Activated naive CD4-positive, alpha-beta T cell treated with anti-CD3 and anti-CD28 coated beads for 36 hours (primary cell): ENCODE measurements around the gene POLG2. TPM values are rescaled to one million over a fixed set of nuclear protein-coding genes. Genes with fewer than 3 reads are reported as not detected.
A peak's percentile ranks its signal among the peaks of the same experiment; 100 is the strongest.

Source experiments
- CTCF ChIA-PET: fragments of 350-600 bp; sonication (Branson Sonifier 250); formaldehyde crosslinking; loops from one replicate; lab custom pipeline; 2021; ENCODE audit warnings: antibody characterized with exemption; lab: Charles Lee
- DNase-seq: peaks from one replicate; pipeline ENCODE4 v3.0.0-alpha.2; 2020
- H3K27ac Mint-ChIP-seq: one replicate; pipeline ENCODE4 v1.8.0; 2021; ENCODE audit warnings: mild to moderate bottlenecking, mixed read lengths
- H3K27me3 Mint-ChIP-seq: one replicate; pipeline ENCODE4 v1.8.0; 2021; ENCODE audit warnings: low read depth, mixed read lengths
- H3K36me3 Mint-ChIP-seq: one replicate; pipeline ENCODE4 v1.8.0; 2021; ENCODE audit warnings: low read depth, mixed read lengths
- H3K4me1 Mint-ChIP-seq: one replicate; pipeline ENCODE4 v1.8.0; 2021; ENCODE audit warnings: low read depth, mixed read lengths
- H3K4me3 Mint-ChIP-seq: one replicate; pipeline ENCODE4 v1.8.0; 2021; ENCODE audit warnings: mild to moderate bottlenecking, moderate library complexity, mixed read lengths
- H3K9me3 Mint-ChIP-seq: one replicate; pipeline ENCODE4 v1.8.0; 2021; ENCODE audit warnings: mixed read lengths
- intact Hi-C: fragments of 100-400 bp; cut with micrococcal nuclease; formaldehyde crosslinking; loops from one replicate; pipeline ENCODE4 v1.15.1; 2023
- total RNA-seq, 2 experiments: library from RNA; stranded (reverse); gene quantifications; one replicate each; pipeline ENCODE4 v1.2.3, GENCODE V29; 2021

The POLG2 gene
- 10 to 100 TPM; 23.4 to 26.9 TPM for total RNA-seq

DNA sequence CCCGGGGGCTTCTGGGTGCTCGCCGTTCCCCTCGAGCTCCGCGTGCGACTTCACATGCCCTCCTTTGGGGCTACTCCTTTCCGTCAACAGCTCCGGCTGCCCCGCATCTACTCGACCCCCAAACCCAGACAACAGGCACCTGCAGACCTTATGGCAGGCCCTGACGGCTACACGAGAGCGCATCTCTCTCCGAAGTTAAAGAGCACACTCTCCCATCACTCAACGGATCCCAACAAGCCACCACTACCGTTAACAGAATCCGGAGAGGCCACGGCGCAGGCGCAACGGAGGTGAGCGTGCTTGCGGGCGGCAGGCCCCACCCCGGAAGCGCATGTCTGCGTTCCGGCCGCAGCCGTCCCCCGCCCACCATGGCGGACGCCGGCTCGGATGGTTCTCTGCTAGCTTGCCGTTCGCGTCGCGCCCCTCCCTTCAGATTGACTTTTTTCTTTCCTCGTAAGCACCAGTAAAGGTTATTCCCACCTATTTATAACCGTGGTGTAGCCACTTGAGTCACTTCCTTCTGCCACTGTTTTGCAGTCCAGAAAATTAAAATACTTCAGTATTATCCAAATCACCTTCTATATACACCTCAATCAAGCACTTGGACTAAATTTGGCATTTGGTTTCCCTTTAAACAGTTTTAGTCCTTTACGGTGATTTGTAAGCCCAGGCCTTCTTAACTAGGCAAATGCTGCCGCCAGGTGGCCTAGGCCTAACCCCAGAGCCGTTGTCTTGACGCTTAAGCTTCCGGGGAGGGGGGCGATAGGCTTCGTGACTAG is at the start of gene POLG2:
Gene POLG2 (minus strand): TSS at position 269 of the 779 bp plus-strand sequence. CDS start 86 bp downstream, at position 183.
- no peaks in the 10 kb centered on the region for H3K27me3 Mint-ChIP-seq
- DNase-seq = peak; percentile 96
- no peaks in the 10 kb centered on the region for H3K9me3 Mint-ChIP-seq
- H3K36me3 Mint-ChIP-seq = peaks cover 51% of the 10 kb centered on the region
- intact Hi-C loops = loop anchor here (1.0 to 5.0 kb wide), 5 partner anchors 9 to 476 kb away; partner anchors contain the start of genes CEP95, DDX5 and ICAM2
- CTCF ChIA-PET = interaction anchor here (0.6 to 2.7 kb wide), 8 partner anchors 8 to 153 kb away, joined by 3 to 29 read pairs (median 4); partner anchors contain the start of genes CEP95 and DDX5
- peaks cover 74% of the 10 kb centered on the region for H3K4me1 Mint-ChIP-seq
- H3K4me3 Mint-ChIP-seq = peak within 1 kb of the TSS; percentile 100
- H3K27ac Mint-ChIP-seq = peak within 1 kb of the TSS; percentile 97

DNA sequence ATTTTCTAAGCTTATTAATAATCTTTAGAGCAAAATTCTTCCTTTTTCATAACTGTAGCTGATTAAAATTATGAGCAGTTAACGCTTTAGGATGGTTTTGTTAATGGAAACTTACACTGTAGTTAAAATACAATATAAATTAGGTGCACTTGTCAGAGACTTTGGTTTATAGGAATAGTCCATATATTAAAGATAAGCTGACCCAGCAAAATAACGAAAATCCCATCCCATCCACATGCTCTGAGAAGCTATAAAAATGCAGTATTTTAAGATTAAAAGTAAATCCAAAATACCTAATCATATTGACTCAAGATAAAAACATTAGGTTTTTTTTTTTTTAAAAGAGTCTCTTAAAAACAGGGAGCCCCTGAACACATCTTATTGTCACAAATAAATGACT is 47.9 kb upstream of the POLG2 start:
- H3K27me3 Mint-ChIP-seq = no peaks in the 10 kb centered on the region
- peaks cover 1% of the 10 kb centered on the region for H3K36me3 Mint-ChIP-seq
- DNase-seq = no peak
- CTCF ChIA-PET = interaction anchor here (0.7 to 1.3 kb wide), 4 partner anchors 11 to 662 kb away, joined by 3 to 5 read pairs (median 3); no protein-coding TSS in a partner anchor
- H3K9me3 Mint-ChIP-seq = no peaks in the 10 kb centered on the region
- H3K4me3 Mint-ChIP-seq = no peak overlapping the region
- no peak overlapping the region for H3K27ac Mint-ChIP-seq
- H3K4me1 Mint-ChIP-seq = no peaks in the 10 kb centered on the region
- intact Hi-C loops = no loop called here

DNA sequence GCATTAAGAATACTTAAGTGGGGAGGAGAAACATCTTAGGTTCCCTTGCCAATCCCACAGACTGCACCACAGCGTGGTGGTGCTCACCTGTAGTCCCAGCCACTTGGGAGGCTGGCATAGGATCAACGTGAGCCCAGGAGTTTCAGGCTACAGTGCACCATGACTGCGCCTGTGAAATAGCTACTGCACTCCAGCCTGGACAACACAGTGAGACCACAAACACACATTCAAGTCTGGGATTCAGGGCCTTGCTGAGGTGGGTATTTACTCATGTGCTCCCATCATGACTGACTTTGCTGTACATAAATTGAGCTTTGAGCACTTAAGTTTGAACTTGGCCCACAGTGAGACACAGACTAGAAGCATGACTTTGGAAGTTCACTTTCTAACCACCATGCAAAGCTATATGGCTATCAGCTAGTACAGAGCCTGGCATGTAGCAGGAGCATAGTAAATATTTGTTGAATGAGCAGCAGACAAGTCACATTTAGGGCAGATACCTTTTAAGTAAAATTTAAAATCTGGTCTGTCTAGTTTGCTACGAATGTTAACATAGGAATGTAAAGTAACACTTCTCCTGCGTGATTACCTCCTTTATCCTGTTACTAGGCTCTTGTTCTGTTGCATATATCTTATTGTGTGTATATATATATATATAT is 43.4 kb upstream of the POLG2 start:
- no peak overlapping the region for H3K4me3 Mint-ChIP-seq
- peaks cover 10% of the 10 kb centered on the region for H3K36me3 Mint-ChIP-seq
- H3K27ac Mint-ChIP-seq = no peak overlapping the region
- CTCF ChIA-PET = interaction anchor here (1.8 kb wide), 1 partner anchor 109 kb away, joined by 5 read pairs; no protein-coding TSS in a partner anchor
- no peak for DNase-seq
- no peaks in the 10 kb centered on the region for H3K4me1 Mint-ChIP-seq
- no peaks in the 10 kb centered on the region for H3K27me3 Mint-ChIP-seq
- H3K9me3 Mint-ChIP-seq = no peaks in the 10 kb centered on the region
- intact Hi-C loops = no loop called here

DNA sequence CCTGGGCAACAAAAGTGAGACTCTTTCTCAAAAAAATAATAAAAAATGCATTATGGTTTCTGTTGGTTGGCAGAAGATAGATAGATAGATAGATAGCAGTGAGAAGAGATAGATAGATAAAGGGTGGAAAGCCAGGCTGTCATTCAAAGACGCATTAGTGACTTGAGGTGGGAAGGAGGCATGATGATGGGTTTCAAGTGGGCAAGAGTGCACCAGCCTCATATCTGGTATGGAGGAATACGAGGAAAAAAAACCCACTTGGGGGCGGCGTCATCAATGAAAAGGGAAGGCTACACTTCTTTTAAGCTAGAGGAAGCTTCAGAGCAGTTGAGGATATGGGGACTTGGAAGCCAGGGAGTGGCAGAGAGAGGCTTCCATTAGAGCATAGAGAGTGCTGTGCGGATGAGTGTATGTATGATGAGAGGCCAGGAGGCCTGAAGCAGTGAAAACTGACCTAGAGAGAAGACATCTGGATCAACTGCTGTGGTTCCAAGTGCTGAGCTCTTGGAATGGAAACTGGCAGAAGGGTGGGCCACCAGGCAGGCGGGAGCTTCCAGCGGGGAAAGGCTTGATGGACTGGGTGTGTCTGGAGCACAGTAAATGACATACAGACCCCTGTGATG is 41.8 kb upstream of the POLG2 start:
- intact Hi-C loops = no loop called here
- DNase-seq = peak; percentile 21
- no peaks in the 10 kb centered on the region for H3K9me3 Mint-ChIP-seq
- CTCF ChIA-PET = interaction anchor here (0.7 to 1.8 kb wide), 3 partner anchors 12 to 111 kb away, joined by 3 to 5 read pairs (median 3); no protein-coding TSS in a partner anchor
- peaks cover 13% of the 10 kb centered on the region for H3K36me3 Mint-ChIP-seq
- no peaks in the 10 kb centered on the region for H3K27me3 Mint-ChIP-seq
- H3K4me3 Mint-ChIP-seq = no peak overlapping the region
- H3K4me1 Mint-ChIP-seq = peaks cover 3% of the 10 kb centered on the region
- H3K27ac Mint-ChIP-seq = peak overlapping the region; percentile 60

GRCh38 chr17:64537488-64537887 is 40.6 kb upstream of the POLG2 start:
- peak overlapping the region; percentile 11 for H3K27ac Mint-ChIP-seq
- DNase-seq = no peak
- no peaks in the 10 kb centered on the region for H3K9me3 Mint-ChIP-seq
- H3K36me3 Mint-ChIP-seq = peaks cover 22% of the 10 kb centered on the region
- CTCF ChIA-PET = interaction anchor here (0.6 to 1.0 kb wide), 3 partner anchors 9 to 99 kb away, joined by 3 to 4 read pairs (median 4); no protein-coding TSS in a partner anchor
- H3K4me1 Mint-ChIP-seq = peaks cover 3% of the 10 kb centered on the region
- intact Hi-C loops = no loop called here
- no peaks in the 10 kb centered on the region for H3K27me3 Mint-ChIP-seq
- no peak overlapping the region for H3K4me3 Mint-ChIP-seq

GRCh38 chr17:64536913-64537312 is 40.1 kb upstream of the POLG2 start:
- Mint-ChIP-seq H3K4me3 (no peak overlapping the region), H3K27me3 (no peaks in the 10 kb centered on the region), H3K27ac (peak overlapping the region; percentile 11), H3K4me1 (peaks cover 3% of the 10 kb centered on the region), H3K9me3 (no peaks in the 10 kb centered on the region), H3K36me3 (peaks cover 22% of the 10 kb centered on the region)
- intact Hi-C loops = no loop called here
- CTCF ChIA-PET = interaction anchor here (0.6 to 0.7 kb wide), 2 partner anchors 11 to 100 kb away, joined by 3 to 4 read pairs; no protein-coding TSS in a partner anchor
- DNase-seq = no peak

GRCh38 chr17:64535357-64535756 is 38.5 kb upstream of the POLG2 start:
- no peaks in the 10 kb centered on the region for H3K27me3 Mint-ChIP-seq
- DNase-seq = no peak
- H3K36me3 Mint-ChIP-seq = peaks cover 27% of the 10 kb centered on the region
- intact Hi-C loops = no loop called here
- peaks cover 3% of the 10 kb centered on the region for H3K4me1 Mint-ChIP-seq
- H3K9me3 Mint-ChIP-seq = no peaks in the 10 kb centered on the region
- peak overlapping the region; percentile 2 for H3K27ac Mint-ChIP-seq
- CTCF ChIA-PET = interaction anchor here (0.6 kb wide), 1 partner anchor 514 kb away, joined by 4 read pairs; no protein-coding TSS in a partner anchor
- no peak overlapping the region for H3K4me3 Mint-ChIP-seq

- DNase-seq = peak; percentile 24
- intact Hi-C loops = no loop called here
- no peaks in the 10 kb centered on the region for H3K27me3 Mint-ChIP-seq
- peaks cover 3% of the 10 kb centered on the region for H3K4me1 Mint-ChIP-seq
- CTCF ChIA-PET = interaction anchor here (0.6 to 1.6 kb wide), 4 partner anchors 11 to 55 kb away, joined by 3 to 4 read pairs (median 3); no protein-coding TSS in a partner anchor
- H3K9me3 Mint-ChIP-seq = no peaks in the 10 kb centered on the region
- peak overlapping the region; percentile 32 for H3K27ac Mint-ChIP-seq
- no peak overlapping the region for H3K4me3 Mint-ChIP-seq
- peaks cover 32% of the 10 kb centered on the region for H3K36me3 Mint-ChIP-seq
Observed at GRCh38 chr17:64534187-64534586, 37.3 kb upstream of the POLG2 start.

- H3K36me3 Mint-ChIP-seq = peaks cover 36% of the 10 kb centered on the region
Observed at GRCh38 chr17:64533784-64534183, 36.9 kb upstream of the POLG2 start.

DNA sequence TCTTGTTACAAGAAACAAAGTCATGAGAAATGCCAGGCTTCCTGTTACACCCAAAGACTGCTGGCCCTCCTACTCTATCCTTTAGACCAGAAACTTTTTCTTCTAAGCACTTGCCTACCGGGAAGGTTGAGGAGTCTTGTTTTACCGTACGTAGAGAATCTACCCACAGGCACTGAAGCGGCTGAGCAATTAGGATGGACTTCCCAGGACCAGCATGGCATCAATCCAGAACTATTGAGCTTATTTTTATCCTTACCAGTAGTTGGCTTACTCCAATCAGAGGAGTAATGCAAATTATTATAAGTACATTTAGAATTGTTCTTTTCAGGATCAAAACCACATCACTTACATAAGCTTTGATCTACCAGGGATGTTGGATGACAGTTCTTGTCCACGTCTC is 35.6 kb upstream of the POLG2 start:
- Mint-ChIP-seq H3K4me3 (no peak overlapping the region), H3K27ac (no peak overlapping the region), H3K9me3 (no peaks in the 10 kb centered on the region), H3K4me1 (peaks cover 3% of the 10 kb centered on the region), H3K36me3 (peaks cover 35% of the 10 kb centered on the region), H3K27me3 (no peaks in the 10 kb centered on the region)
- intact Hi-C loops = no loop called here
- CTCF ChIA-PET = interaction anchor here (2.0 kb wide), 1 partner anchor 113 kb away, joined by 9 read pairs; no protein-coding TSS in a partner anchor
- DNase-seq = no peak

More at GRCh38 chr17:64533784-64534183, 36.9 kb upstream of the POLG2 start:
- CTCF ChIA-PET = interaction anchor here (0.6 to 2.0 kb wide), 6 partner anchors 11 to 155 kb away, joined by 3 to 9 read pairs (median 3); no protein-coding TSS in a partner anchor
- Mint-ChIP-seq H3K4me1 (peaks cover 3% of the 10 kb centered on the region), H3K27ac (peak overlapping the region; percentile 64), H3K27me3 (no peaks in the 10 kb centered on the region), H3K4me3 (no peak overlapping the region), H3K9me3 (no peaks in the 10 kb centered on the region)
- DNase-seq = no peak
- intact Hi-C loops = no loop called here

GRCh38 chr17:64531955-64532371 is 35.1 kb upstream of the POLG2 start:
- CTCF ChIA-PET = interaction anchor here (2.0 kb wide), 1 partner anchor 112 kb away, joined by 9 read pairs; no protein-coding TSS in a partner anchor
- H3K27me3 Mint-ChIP-seq = no peaks in the 10 kb centered on the region
- no peak overlapping the region for H3K27ac Mint-ChIP-seq
- peaks cover 3% of the 10 kb centered on the region for H3K4me1 Mint-ChIP-seq
- intact Hi-C loops = no loop called here
- H3K36me3 Mint-ChIP-seq = peaks cover 36% of the 10 kb centered on the region
- no peaks in the 10 kb centered on the region for H3K9me3 Mint-ChIP-seq
- H3K4me3 Mint-ChIP-seq = no peak overlapping the region
- no peak for DNase-seq
